ENCODE measurements around the gene RSBN1. TPM values are rescaled to one million over a fixed set of nuclear protein-coding genes. Genes with fewer than 3 reads are reported as not detected.

The RSBN1 gene
- total and polyA plus RNA-seq, 10 of the 15 experiments (the other 5 are each of a cell fraction or from before 2014, with no cell fraction given), result 2.9 to 26.8 (median 11.5) TPM

- no peak for TF ChIP-seq PRDM15 (CRISPR knock-in tag; IDR thresholded peaks at IDR 0.05)
- TF ChIP-seq HDGF (IDR thresholded peaks at IDR 0.05), result no peak
- no peak for TF ChIP-seq PML (IDR thresholded peaks at IDR 0.05; ENCODE audit: low read length)
- TF ChIP-seq ETV6 (conservative IDR thresholded peaks at IDR 0.05 in 1 of 2, IDR thresholded peaks at IDR 0.05 in 1 of 2; ENCODE audit: borderline replicate concordance in 1 of 2, low read depth in 1 of 2), result no peak
- peak in 1 of 2 experiments; percentile 38; a peak in 1 of 3 replicates for TF ChIP-seq EGR1 (IDR thresholded peaks at IDR 0.05; ENCODE audit: borderline replicate concordance in 1 of 2, low read depth in 2 of 2, low read length in 2 of 2)
- TF ChIP-seq ZSCAN29 (IDR thresholded peaks at IDR 0.05), result no peak
- TF ChIP-seq BCL3 (IDR thresholded peaks at IDR 0.05; ENCODE audit: borderline replicate concordance, insufficient read depth, low read depth, low read length, poor library complexity, severe bottlenecking), result no peak
- no peak for TF ChIP-seq KDM1A (IDR thresholded peaks at IDR 0.05; ENCODE audit: borderline replicate concordance)
- TF ChIP-seq HSF1 (IDR thresholded peaks at IDR 0.05; ENCODE audit: low read depth, low read length), result no peak
- no peak for TF ChIP-seq MYB (IDR thresholded peaks at IDR 0.05; ENCODE audit: borderline replicate concordance, low read depth, low read length)
- TF ChIP-seq EED (IDR thresholded peaks at IDR 0.05; ENCODE audit: low read depth), result no peak
- TF ChIP-seq PAX5 (IDR thresholded peaks at IDR 0.05; ENCODE audit: borderline replicate concordance, low read depth, low read length), result no peak
- TF ChIP-seq E2F4 (IDR thresholded peaks at IDR 0.05; ENCODE audit: low read depth, low read length), result no peak
- TF ChIP-seq ZNF622 (IDR thresholded peaks at IDR 0.05), result no peak
- TF ChIP-seq SPI1 (IDR thresholded peaks at IDR 0.05; ENCODE audit: borderline replicate concordance, insufficient read depth, low read depth, low read length), result no peak
- TF ChIP-seq CHD1 (IDR thresholded peaks at IDR 0.05; ENCODE audit: low read depth, low read length), result no peak
- no peak for TF ChIP-seq EP300 (IDR thresholded peaks at IDR 0.05; ENCODE audit: borderline replicate concordance in 1 of 2, control insufficient read depth in 1 of 2, low read depth in 2 of 2, low read length in 2 of 2)
- TF ChIP-seq RB1 (IDR thresholded peaks at IDR 0.05; ENCODE audit: borderline replicate concordance), result no peak
- TF ChIP-seq FOXK2 (IDR thresholded peaks at IDR 0.05), result no peak
- peak; percentile 95 for TF ChIP-seq BMI1 (IDR thresholded peaks at IDR 0.05; ENCODE audit: borderline replicate concordance)
- TF ChIP-seq NR2F1 (conservative IDR thresholded peaks at IDR 0.05), result no peak; the same call in 1 of the 2 replicates
- no peak; the same call in 1 of the 2 replicates for TF ChIP-seq IKZF1 (conservative IDR thresholded peaks at IDR 0.05)
- TF ChIP-seq CBX5 (IDR thresholded peaks at IDR 0.05; ENCODE audit: low read depth), result no peak
Observed at GRCh38 chr1:113758631-113759332, 53.5 kb downstream of the RSBN1 start (continued).

Data from GM12878 (cell line).